Hepatocyte (in vitro differentiated cells): Measurements from ENCODE around the gene LRRC51. TPM values are rescaled to one million over a fixed set of nuclear protein-coding genes. Genes with fewer than 3 reads are reported as not detected.

Experiments used
- DNase-seq: peaks from one replicate; pipeline ENCODE4 v3.0.0-alpha.2; 2016; ENCODE audit warnings: low spot score
- H2AFZ ChIP-seq: fragments of 200-600 bp; sonication (generic); 2 replicates; pipeline ENCODE4 v1.6.0; 2016; ENCODE audit warnings: antibody characterized with exemption, mild to moderate bottlenecking
- H3K27ac ChIP-seq: fragments of 200-600 bp; sonication (generic); 2 replicates; pipeline ENCODE4 v1.5.1; 2016; ENCODE audit warnings: mild to moderate bottlenecking
- H3K27me3 ChIP-seq: fragments of 200-600 bp; sonication (generic); 2 replicates; pipeline ENCODE4 v1.6.1; 2016
- H3K36me3 ChIP-seq: fragments of 200-600 bp; sonication (generic); replicated peaks from 2 replicates; pipeline ENCODE4 v1.5.1; 2016; ENCODE audit warnings: low read depth; ENCODE audit not compliant: insufficient read depth
- H3K4me1 ChIP-seq: fragments of 200-600 bp; sonication (generic); 2 replicates; pipeline ENCODE4 v1.5.1; 2016; ENCODE audit warnings: mild to moderate bottlenecking, moderate library complexity; ENCODE audit not compliant: insufficient read depth
- H3K4me2 ChIP-seq: fragments of 200-600 bp; sonication (generic); 2 replicates; pipeline ENCODE4 v1.6.0; 2016
- H3K4me3 ChIP-seq: fragments of 200-600 bp; sonication (generic); 2 replicates; pipeline ENCODE4 v1.5.1; 2016; ENCODE audit warnings: mild to moderate bottlenecking
- H3K79me2 ChIP-seq: fragments of 200-600 bp; sonication (generic); 2 replicates; pipeline ENCODE4 v1.6.0; 2017; ENCODE audit warnings: mild to moderate bottlenecking
- H3K9me2 ChIP-seq: fragments of 200-600 bp; sonication (generic); replicated peaks from 2 replicates; pipeline ENCODE4 v1.6.0; 2017; ENCODE audit warnings: mild to moderate bottlenecking; ENCODE audit not compliant: insufficient read depth
- H3K9me3 ChIP-seq: fragments of 200-600 bp; sonication (generic); 2 replicates; pipeline ENCODE4 v1.5.1; 2016; ENCODE audit warnings: low read depth, mild to moderate bottlenecking
- H4K20me1 ChIP-seq: fragments of 200-600 bp; sonication (generic); 2 replicates; pipeline ENCODE4 v1.6.0; 2016; ENCODE audit warnings: mild to moderate bottlenecking; ENCODE audit not compliant: insufficient read depth, poor library complexity, severe bottlenecking
- CTCF ChIP-seq: fragments of 200-600 bp; sonication (generic); IDR thresholded peaks from 2 replicates; pipeline ENCODE4 v1.5.1; 2016; ENCODE audit warnings: antibody characterized with exemption, mild to moderate bottlenecking; ENCODE audit not compliant: poor library complexity
- EZH2 ChIP-seq: fragments of 200-600 bp; sonication (generic); IDR thresholded peaks from 2 replicates; pipeline ENCODE4 v1.6.1; 2016; ENCODE audit warnings: antibody characterized with exemption, mild to moderate bottlenecking, borderline replicate concordance
- EZH2phosphoT487 ChIP-seq: fragments of 200-600 bp; sonication (generic); IDR thresholded peaks from one replicate; pipeline ENCODE4 v1.6.1; 2018; ENCODE audit warnings: antibody characterized with exemption, mild to moderate bottlenecking, low read depth, moderate library complexity; ENCODE audit not compliant: unreplicated experiment, severe bottlenecking
- WGBS: methylation state at CpG from one replicate; pipeline ENCODE4 v1.1.6; 2016; ENCODE audit warnings: low lambda C conversion rate; ENCODE audit errors: missing lambda C conversion rate; 5-methylcytosine and 5-hydroxymethylcytosine counted together
- polyA plus RNA-seq: library from polyadenylated mRNA; unstranded; fragments of >200 nt; fragmentation: Nextera tagmentation; extraction: Ambion mirVana; gene quantifications from 2 replicates; pipeline ENCODE4 v1.2.1, GENCODE V29; 2016
- total RNA-seq: library from RNA; depleted of rRNA; stranded (reverse); fragments of >200 nt; gene quantifications from 2 replicates; pipeline ENCODE4 v1.2.3, GENCODE V29; 2014

LRRC51 gene
- total and polyA plus RNA-seq, 2 experiments from 2014 or later = 2.1 to 3.7 TPM

GRCh38 chr11:72045849-72046248 is 34.8 kb upstream of the LRRC51 start:
- Histone ChIP-seq H3K4me3 (no peak overlapping the region), H3K9me2 (no peaks in the 10 kb centered on the region), H3K9me3 (no peaks in the 10 kb centered on the region), H2AFZ (no peak overlapping the region), H3K4me2 (no peak overlapping the region), H3K36me3 (no peaks in the 10 kb centered on the region), H3K4me1 (peaks cover 14% of the 10 kb centered on the region), H3K27ac (peak overlapping the region; percentile 55), H3K79me2 (peaks cover 66% of the 10 kb centered on the region), H4K20me1 (no peaks in the 10 kb centered on the region), H3K27me3 (no peaks in the 10 kb centered on the region)
- peak; percentile 31 for DNase-seq
- 81% methylated on average over 5 of the region's 5 CpGs for WGBS
- TF ChIP-seq CTCF (no peak), EZH2phosphoT487 (no peak), EZH2 (no peak)

- Histone ChIP-seq H3K4me2 (no peak overlapping the region), H3K27me3 (no peaks in the 10 kb centered on the region), H4K20me1 (no peaks in the 10 kb centered on the region), H3K4me1 (no peaks in the 10 kb centered on the region), H3K9me3 (no peaks in the 10 kb centered on the region), H3K9me2 (no peaks in the 10 kb centered on the region), H3K36me3 (no peaks in the 10 kb centered on the region), H3K27ac (peak overlapping the region; percentile 49), H3K79me2 (peaks cover 77% of the 10 kb centered on the region), H2AFZ (no peak overlapping the region), H3K4me3 (no peak overlapping the region)
- 67% methylated on average over 3 of the region's 3 CpGs for WGBS
- TF ChIP-seq EZH2phosphoT487 = no peak
- no peak for TF ChIP-seq EZH2
- TF ChIP-seq CTCF = no peak
- no peak for DNase-seq
Observed at GRCh38 chr11:72048766-72049460, 31.7 kb upstream of the LRRC51 start.

DNA sequence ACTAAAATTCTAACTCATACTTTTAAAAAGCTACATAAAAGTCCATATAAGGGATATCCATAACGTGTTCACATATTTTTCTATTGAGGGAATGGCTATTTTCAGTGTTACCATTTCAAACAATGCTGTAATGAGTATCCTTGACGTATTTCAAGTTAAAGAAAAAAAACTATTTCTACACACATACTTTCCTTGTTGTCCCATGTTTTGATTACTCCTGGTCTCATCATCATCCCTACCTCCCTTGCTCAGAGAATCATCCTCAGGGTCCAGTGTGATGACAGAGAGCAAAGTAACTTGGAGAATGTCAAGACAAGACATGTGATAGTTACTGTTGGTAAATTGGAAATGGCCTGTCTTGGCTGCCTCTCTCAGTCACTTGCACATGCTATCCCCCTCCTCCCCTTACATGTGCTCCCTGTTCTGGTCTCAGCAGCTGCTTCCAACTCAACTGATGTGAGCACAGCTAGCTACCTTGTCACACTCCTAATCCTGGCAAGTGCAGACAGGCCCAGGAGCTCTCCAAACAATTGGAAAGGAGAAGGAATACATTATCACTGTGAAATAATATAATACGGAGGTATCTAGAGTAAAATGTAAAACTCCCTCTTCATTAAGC is 22.1 kb upstream of the LRRC51 start:
- H3K27me3 ChIP-seq = no peaks in the 10 kb centered on the region
- no peak overlapping the region for H2AFZ ChIP-seq
- no peak overlapping the region for H3K4me2 ChIP-seq
- H3K4me1 ChIP-seq = no peaks in the 10 kb centered on the region
- no peaks in the 10 kb centered on the region for H3K9me3 ChIP-seq
- no peaks in the 10 kb centered on the region for H3K9me2 ChIP-seq
- WGBS = 89% methylated on average over 3 of the region's 3 CpGs
- H3K79me2 ChIP-seq = peaks cover 38% of the 10 kb centered on the region
- DNase-seq = no peak
- H3K27ac ChIP-seq = no peak overlapping the region
- no peak overlapping the region for H3K4me3 ChIP-seq
- no peaks in the 10 kb centered on the region for H3K36me3 ChIP-seq
- H4K20me1 ChIP-seq = no peaks in the 10 kb centered on the region
- TF ChIP-seq CTCF = no peak
- no peak for TF ChIP-seq EZH2phosphoT487
- no peak for TF ChIP-seq EZH2
